Measurements from ENCODE around the gene ATP2B1.

DNA sequence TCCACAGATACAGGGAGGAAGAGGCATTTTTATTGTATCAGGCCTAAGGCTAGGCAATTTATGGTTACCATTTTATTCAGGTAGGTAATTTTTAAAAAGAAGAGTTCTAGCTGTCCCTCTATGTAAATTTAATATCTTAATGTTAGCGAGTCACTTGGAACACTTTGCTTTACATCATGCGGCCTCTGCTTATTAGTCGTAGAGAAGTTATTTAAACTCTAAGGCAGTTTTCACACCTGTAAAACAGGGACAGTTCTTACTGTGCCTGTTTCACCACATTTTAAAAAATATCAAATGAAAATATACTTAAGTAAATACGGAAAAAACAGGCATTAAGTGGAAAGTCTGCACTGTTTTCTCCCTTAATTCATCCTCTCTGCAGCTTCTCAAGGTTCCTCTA is 111.4 kb downstream of the ATP2B1 start:
- no peak for TF ChIP-seq GATA2 (IDR thresholded peaks at IDR 0.05; ENCODE audit: low read depth, low read length)
- TF ChIP-seq GATA3 (IDR thresholded peaks at IDR 0.05; ENCODE audit: low read depth, low read length), result no peak

All from SH-SY5Y (cell line).